ENCODE measurements around the gene SLC12A4.
"Not testable (repeated sequence)": the region's sequence is repeated elsewhere in the genome, so short reads cannot be mapped to it uniquely, and the experiment has no call there.

The SLC12A4 gene

DNA sequence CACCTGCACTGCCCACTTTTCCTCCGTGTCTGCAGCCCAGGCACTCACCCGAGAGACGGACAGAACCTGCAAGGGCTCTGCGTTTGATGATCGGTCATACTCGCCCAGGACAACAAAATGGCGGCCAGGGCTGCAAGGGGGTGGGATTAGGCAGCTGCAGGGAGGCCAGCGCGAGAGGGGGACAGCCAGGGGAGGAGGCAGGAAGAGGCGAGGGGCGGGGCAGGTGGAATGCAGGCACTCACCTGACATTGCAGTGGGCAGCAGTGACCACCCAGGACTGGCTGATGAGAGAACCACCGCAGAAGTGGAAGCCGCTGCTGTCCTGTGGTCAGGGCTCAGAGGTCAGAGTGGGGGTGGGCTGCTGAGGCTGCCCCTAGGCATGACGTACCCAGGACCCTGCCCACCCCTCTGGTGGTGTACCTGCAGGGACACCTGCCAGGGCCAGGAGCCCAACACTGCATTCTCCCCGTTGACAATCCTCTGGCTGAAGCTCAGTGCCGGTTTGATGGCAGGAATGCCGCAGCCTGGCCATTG is 37.7 kb downstream of the SLC12A4 start:
- FAIRE-seq (no peak), DNase-seq (ENCODE audit: insufficient read length, low spot score) (no peak)

DNA sequence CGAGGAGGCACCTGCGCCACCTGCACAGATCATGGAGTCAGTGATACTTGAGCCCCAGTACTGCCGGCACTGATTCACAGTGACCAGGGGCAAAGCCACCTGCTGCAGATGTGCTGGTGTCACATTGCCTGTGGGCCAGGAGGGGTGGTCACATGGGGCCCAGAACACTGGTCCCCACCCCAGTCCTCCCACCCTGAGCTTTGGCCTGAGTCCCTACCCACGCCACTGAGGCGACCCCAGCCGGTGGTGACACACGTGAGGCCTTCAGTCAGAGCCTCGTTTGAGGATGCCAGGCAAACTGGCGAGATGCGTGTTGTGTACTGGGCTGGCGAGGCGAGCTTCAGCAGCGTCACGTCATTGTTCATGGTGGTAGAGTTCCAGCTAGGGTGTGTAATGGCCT is 38.2 kb downstream of the SLC12A4 start:
- DNase-seq (ENCODE audit: insufficient read length, low spot score): no peak
- FAIRE-seq: no peak

- FAIRE-seq (peak; percentile 98), DNase-seq (ENCODE audit: insufficient read length, low spot score) (peak; percentile 82)
Observed at GRCh38 chr16:67928561-67929364, 39.7 kb downstream of the SLC12A4 start.

DNA sequence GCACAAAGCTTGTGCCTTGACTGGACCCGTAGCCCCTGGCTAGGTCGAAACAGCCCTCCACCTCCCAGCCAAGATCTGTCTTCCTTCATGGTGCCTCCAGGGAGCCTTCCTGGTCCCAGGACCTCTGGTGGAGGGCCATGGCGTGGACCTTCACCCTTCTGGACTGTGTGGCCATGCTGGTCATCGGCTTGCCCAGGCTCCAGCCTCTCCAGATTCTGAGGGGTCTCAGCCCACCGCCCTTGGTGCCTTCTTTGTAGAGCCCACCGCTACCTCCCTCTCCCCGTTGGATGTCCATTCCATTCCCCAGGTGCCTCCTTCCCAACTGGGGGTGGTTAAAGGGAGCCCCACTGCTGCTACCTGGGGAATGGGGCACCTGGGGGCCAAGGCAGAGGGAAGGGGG is 40.3 kb downstream of the SLC12A4 start:
- FAIRE-seq: no peak
- no peak for DNase-seq (ENCODE audit: insufficient read length, low spot score)

DNA sequence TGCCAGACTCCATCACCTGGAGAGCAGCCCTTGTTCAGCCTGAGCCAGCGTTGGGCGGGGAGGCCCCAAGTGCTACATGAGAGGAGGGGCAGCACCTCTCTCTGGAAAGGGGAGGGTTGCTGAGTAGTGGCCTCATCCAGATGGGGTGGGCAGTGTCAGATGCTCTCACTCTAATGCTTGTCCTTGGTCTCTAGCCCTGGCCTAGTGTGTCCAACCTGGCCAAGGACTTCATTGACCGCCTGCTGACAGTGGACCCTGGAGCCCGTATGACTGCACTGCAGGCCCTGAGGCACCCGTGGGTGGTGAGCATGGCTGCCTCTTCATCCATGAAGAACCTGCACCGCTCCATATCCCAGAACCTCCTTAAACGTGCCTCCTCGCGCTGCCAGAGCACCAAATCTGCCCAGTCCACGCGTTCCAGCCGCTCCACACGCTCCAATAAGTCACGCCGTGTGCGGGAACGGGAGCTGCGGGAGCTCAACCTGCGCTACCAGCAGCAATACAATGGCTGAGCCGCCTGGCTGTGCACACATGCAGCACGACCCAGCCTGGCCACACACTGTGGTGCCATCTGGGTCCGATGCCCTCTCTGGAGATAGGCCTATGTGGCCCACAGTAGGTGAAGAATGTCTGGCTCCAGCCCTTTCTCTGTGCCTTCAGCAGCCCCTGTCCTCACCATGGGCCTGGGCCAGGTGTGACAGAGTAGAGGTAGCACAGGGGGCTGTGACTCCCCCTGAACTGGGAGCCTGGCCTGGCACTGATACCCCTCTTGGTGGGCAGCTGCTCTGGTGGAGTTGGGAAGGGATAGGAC is 41.1 kb downstream of the SLC12A4 start:
- FAIRE-seq: no peak
- no peak for DNase-seq (ENCODE audit: insufficient read length, low spot score)

GRCh38 chr16:67926181-67926750 is 42.2 kb downstream of the SLC12A4 start:
- no peak for FAIRE-seq
- DNase-seq (ENCODE audit: insufficient read length, low spot score): no peak

DNA sequence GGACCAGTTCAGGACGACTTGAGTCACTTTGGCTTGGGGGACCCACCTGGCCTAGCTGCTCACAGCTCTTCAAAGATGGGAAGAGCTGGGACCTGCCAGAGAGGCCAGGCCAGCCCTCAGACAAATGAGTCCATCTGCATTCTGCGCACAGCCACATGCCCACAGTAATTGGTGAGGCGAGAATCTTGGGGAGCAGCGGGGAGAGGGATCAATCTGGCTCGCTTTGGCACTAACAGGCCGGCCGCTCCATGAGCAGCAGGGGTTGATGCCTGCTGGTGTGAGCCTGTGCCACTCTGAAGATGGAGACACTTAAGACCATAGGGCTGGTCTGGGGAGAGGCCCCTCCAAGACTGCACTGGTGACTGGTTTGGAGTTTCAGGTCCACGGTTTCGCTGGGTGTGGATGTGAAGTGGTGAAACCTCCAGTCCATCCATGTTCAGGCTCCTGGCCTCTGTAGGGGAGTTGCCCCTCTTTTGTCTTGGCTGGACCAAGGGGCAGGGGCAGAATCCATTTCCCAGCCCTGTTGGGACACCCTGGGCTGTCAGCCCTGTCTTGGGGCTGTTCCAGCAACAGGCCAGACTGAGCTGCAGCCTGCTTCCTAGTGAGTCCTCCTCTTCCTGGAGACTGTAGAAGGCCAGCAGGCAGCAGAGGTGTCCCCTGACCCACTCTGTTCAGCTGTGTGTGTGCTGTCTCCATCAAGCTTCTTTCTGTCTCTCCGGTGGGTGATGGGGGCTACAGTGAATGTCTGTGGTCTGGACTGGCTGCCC is 44.1 kb downstream of the SLC12A4 start:
- DNase-seq (ENCODE audit: insufficient read length, low spot score) (no peak), FAIRE-seq (no peak)

DNA sequence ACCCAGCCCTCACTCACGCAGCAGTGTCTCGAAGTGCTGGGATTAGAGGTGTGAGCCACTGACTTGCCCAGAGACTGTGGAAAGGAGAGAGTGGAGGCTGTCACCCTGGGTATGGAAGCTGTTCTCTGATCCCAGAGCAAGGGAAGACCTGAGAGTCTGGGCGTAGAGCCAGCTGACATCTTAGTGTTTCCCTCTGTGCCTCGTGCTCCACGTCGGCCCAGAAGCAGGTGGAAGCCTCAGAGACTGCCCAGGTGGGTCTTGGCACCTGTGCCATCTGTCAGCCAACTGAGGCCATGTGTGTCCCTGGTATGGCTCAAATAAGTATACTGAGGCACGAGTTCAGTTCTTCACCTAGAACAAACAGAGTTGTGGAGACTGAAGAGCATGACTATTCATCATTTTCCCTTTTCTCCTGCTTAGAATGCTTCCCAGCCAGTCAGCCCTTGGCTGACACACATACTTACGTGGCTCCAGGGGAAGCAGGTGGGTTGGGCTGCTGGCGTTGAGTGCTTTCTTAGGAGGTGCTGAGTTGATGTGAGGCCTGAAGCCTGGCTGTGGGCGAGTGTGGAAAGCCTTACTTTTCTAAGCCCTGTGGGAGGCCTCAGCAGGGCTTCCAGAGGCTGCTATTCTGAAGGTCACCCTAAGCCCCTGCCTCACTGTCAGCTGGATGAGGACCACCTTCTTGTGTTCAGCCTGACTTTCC is 44.9 kb downstream of the SLC12A4 start:
- DNase-seq (ENCODE audit: insufficient read length, low spot score) (no peak), FAIRE-seq (no peak)

- FAIRE-seq: no peak
Observed at GRCh38 chr16:67922740-67923139, 45.7 kb downstream of the SLC12A4 start.

DNA sequence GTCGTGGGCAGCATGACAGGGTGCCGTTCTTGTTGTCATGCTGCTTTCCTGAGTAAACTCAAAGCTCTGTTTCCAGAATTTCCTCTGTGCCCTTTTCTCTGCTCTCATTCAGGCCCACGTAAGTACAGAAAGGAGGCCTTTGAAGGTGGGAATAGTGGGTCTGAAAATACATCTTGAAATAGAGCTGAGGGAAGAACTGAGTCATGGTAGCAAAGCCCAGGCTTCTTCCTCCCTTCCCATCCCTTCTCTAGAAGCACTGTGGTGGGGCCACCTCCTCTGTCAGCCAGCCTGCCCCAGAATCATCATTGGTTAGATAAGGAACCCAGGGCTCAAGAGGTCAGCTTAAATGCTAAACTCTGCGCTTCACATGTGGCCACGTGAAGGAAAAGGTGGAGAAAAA is 46.2 kb downstream of the SLC12A4 start:
- FAIRE-seq (no peak), DNase-seq (ENCODE audit: insufficient read length, low spot score) (no peak)

More at GRCh38 chr16:67922740-67923139, 45.7 kb downstream of the SLC12A4 start:
- no peak for DNase-seq (ENCODE audit: insufficient read length, low spot score)

DNA sequence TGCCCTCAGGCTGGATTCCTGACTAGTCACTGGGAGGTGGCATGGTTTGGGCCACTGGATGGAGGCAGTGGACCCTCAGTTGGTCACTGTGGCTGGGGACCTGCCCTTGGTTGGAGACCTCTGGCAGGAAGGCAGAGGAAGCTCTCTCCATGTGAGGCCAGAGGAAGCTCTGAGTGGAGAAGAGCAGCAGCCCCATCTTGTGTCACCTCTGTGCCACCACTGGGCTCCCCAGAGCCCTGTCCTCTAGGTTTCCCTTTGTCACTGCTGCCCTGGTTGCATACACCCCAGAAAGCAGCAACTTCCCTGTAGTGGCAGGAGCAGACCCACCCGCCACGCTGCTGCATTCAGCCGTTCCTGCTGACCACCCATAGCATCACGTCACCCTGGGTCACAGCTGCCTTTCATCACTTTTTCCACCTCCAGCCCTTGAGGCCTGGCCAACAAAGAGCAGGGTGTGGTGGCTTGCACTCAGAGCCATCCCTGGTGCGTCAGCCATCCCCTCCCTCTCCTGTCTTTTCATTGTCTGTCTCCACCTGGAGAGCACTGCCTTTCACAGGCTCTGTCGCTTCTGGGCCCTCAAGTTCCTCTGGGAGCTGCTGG is 48.7 kb downstream of the SLC12A4 start:
- no peak for DNase-seq (ENCODE audit: insufficient read length, low spot score)
- FAIRE-seq: no peak

DNA sequence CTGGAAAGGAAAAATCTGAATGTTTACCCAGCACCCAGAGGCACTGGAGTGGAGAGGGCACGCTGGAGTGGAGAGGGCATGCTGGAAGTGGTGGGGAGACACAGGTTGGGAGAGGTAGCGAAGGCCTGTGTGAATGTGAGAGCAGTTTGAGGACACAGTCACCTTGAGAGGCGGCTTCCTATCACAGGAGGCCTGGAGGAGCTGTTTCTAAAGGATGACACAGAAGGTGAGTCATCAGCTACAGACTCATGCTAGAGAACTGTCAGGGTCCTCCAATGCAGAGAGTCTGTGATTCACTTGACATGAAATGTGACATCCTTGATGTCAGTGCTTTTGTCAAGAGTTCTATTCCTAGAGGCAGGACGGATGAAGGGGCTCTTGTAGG is 50.6 kb downstream of the SLC12A4 start:
- FAIRE-seq: no peak
- DNase-seq (ENCODE audit: insufficient read length, low spot score): peak; percentile 93

GRCh38 chr16:67917140-67917851 is 51.1 kb downstream of the SLC12A4 start:
- FAIRE-seq (peak; percentile 90), DNase-seq (ENCODE audit: insufficient read length, low spot score) (no peak)

DNA sequence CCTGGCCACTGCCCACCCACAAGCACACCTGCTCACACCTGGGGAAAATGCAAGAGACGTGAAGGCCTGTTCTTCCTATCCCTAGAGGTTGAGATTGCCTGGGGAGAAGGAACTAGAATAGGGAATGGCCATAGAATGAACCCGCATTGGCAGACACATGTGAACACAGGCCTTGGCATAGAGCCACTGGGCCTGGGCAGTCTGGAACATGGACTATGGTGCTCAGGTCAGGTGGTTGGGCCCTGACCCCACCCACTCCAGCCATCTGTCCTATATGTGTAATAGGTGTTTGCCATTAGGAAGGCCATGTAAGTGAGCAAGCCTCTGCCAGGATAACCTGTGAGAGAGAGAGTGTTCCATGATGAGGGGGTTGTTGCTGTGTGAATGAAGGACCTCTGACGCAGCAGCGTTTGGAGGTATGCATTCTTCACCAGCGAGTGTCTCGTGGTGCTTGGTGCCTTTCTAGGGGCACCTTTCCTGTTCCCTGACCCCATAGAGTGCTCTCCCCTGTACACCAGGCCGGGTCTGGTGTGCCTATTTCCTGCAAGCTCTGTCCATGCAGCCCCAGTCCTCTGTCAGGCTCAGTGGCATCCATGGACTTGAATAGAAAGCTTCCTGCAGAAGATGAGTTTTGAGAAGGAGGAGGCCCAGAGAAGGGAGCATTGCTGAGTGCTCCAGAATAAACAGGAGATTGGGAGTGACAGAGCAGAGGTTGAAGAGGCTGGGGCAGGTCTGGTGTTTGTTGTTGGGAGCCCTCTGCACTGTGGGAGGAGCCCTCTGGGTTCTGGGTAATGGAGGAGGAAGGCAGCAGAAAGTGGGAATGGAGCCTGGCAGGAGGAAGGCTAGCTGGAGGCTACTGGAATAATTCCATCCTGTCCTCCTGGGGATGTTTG is 52.4 kb downstream of the SLC12A4 start:
- FAIRE-seq (no peak), DNase-seq (ENCODE audit: insufficient read length, low spot score) (no peak)

DNA sequence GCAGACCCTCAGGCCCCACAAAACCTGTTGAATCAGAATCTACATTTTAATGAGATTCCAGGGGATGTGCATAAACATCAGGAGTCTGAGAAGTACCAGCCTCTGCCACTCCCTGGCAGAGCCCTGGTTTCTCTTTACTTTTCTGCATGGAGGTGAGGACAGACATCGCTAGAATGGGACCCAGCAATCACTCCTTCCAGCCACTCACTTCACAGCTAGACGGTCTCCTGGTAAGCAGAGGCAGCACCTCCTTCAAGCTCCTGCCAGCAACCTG is 53.0 kb downstream of the SLC12A4 start:
- not testable (repeated sequence) for FAIRE-seq; DNase-seq (ENCODE audit: insufficient read length, low spot score)

DNA sequence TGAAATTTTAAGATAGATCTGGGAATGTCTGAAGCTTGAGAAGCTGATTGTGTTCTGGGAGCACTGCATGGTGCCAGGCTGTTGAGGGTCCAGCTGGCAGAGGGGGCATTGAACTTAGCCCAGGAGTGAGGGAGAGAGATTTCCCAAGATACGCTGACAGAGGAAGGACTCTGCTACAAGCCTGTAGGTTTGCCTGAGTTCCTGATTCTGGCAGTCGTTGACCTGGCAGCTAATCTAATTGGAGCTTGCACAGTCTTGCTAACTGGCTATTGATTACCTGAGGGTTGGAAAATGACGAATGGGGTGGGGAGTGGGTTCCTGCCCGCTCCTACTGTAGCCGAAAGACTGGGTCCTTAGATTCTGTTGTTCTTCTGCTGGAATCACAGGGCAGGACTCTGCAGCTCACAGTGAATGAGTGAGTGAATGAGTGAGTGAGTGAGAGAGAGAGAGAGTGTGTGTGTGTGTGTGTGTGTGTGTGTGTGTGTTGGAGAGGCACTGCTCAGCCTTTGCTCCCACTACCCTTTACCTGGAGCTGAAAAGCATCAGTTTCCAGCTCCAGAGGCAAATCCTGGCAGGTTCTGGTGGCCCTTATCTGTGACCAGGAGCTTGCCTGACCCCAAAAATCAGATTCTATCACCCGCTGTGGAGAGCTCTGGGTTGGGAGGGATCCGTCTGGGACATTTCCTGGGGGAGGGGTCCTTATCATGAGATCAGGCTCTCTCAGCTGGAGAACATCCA is 53.5 kb downstream of the SLC12A4 start:
- FAIRE-seq (no peak), DNase-seq (ENCODE audit: insufficient read length, low spot score) (no peak)

- DNase-seq (ENCODE audit: insufficient read length, low spot score) (peak; percentile 43), FAIRE-seq (no peak)
Observed at GRCh38 chr16:67910158-67910557, 58.3 kb downstream of the SLC12A4 start.

All from HTR-8/SVneo (cell line).